ENCODE data around the gene DPF1.

DPF1 gene

GRCh38 chr19:38218204-38218603, 5.8 kb downstream of the DPF1 start:
- no peak for DNase-seq

- DNase-seq, result no peak
Measured at GRCh38 chr19:38216785-38217641, 7.0 kb downstream of the DPF1 start.

- DNase-seq, result peak; percentile 92
Measured at GRCh38 chr19:38213911-38214625, 10.0 kb downstream of the DPF1 start.

GRCh38 chr19:38213469-38213868, 10.6 kb downstream of the DPF1 start:
- no peak for DNase-seq

- no peak for DNase-seq
Measured at GRCh38 chr19:38211766-38212165, 12.3 kb downstream of the DPF1 start.

- DNase-seq, result no peak
Measured at GRCh38 chr19:38211151-38211591, 12.9 kb downstream of the DPF1 start.

GRCh38 chr19:38210458-38210987, 13.5 kb downstream of the DPF1 start:
- no peak for DNase-seq

GRCh38 chr19:38209671-38210457, 14.2 kb downstream of the DPF1 start:
- DNase-seq, result no peak

GRCh38 chr19:38209152-38209551, 14.9 kb downstream of the DPF1 start:
- no peak for DNase-seq

- no peak for DNase-seq
Measured at GRCh38 chr19:38208571-38208970, 15.5 kb downstream of the DPF1 start.

GRCh38 chr19:38207543-38207942, 16.5 kb downstream of the DPF1 start:
- no peak for DNase-seq

- no peak for DNase-seq
Measured at GRCh38 chr19:38206928-38207327, 17.1 kb downstream of the DPF1 start.

- no peak for DNase-seq
Measured at GRCh38 chr19:38206006-38206745, 17.8 kb downstream of the DPF1 start.

- DNase-seq, result no peak
Measured at GRCh38 chr19:38204728-38205127, 19.3 kb downstream of the DPF1 start.

- DNase-seq, result no peak
Measured at GRCh38 chr19:38204096-38204495, 19.9 kb downstream of the DPF1 start.

GRCh38 chr19:38203197-38203596, 20.8 kb downstream of the DPF1 start:
- no peak for DNase-seq

- no peak for DNase-seq
Measured at GRCh38 chr19:38202504-38202903, 21.5 kb downstream of the DPF1 start.

- no peak for DNase-seq
Measured at GRCh38 chr19:38201731-38202130, 22.3 kb downstream of the DPF1 start.

GRCh38 chr19:38199340-38199739, 24.7 kb downstream of the DPF1 start:
- DNase-seq, result no peak

- DNase-seq, result no peak
Measured at GRCh38 chr19:38197937-38198704, 25.9 kb downstream of the DPF1 start.

GRCh38 chr19:38196948-38197656, 26.9 kb downstream of the DPF1 start:
- no peak for DNase-seq
